Measurements from ENCODE around the gene ZFP82.

ZFP82 gene

DNA sequence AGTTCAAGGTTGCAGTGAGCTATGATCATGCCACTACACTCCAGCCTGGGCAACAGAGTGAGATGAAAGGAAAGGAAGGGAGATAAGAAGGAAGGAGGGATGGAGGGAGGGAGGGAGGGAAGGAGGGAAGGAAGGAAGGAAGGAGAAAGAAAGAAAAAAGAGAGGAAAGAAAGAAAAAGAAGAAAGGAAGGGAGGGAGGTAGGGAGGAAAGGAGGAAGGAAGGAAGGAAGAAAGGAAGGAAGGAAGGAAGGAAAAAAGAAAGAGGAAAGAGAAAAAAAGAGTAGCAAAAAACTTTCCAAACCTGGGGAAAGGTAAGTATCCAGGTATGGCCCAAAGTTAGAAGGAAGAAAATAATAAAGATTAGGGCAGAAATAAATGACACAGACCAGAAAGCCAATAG, 46.6 kb downstream of the ZFP82 start:
- ATAC-seq (no peak), DNase-seq (no peak)

DNA sequence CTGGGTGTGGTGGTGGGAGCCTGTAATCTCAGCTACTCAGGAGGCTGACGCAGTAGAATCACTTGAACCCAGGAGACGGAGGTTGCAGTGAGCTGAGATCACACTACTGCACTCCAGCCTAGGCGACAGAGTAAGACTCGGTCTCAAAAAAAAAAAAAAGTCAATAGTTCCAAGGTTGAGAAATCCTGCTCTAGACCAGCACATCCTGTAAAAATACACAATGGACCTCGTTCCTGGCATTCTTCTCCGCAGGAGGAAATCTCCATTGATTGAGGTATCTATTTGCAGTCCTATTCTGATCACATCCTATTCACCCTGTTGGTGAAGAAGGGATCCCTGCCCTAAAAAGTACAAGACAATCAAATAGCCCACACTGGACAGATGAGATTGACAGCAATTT, 54.6 kb downstream of the ZFP82 start:
- no peak for DNase-seq
- no peak for ATAC-seq

All from stimulated activated naive CD8-positive, alpha-beta T cell treated with anti-CD3 and anti-CD28 coated beads, Interleukin-15, Interleukin-2, amounts not matched to agents 100 U/mL and 50 U/mL, for 24 hours (primary cell).